K562 (cell line): ENCODE data around the gene UNKL. TPM values are rescaled to one million over a fixed set of nuclear protein-coding genes. Genes with fewer than 3 reads are reported as not detected.

Experiments used
- ATAC-seq: fragments of 200-7000 bp; cut with Tn5 transposase; 3 replicates; pipeline ENCODE4 v1.9.1; 2020; ENCODE audit warnings: moderate library complexity
- BruUV-seq: library from RNA; stranded (reverse); fragments of 400-500 nt; replicated peaks from 2 replicates; lab custom pipeline; 2021; lab: Mats Ljungman, UMichigan
- CTCF ChIA-PET: fragments of 300-600 bp; formaldehyde crosslinking; extraction: SDS; loops from one replicate; lab custom pipeline; 2021; ENCODE audit warnings: low intra/inter-chr PET ratio; lab: Yijun Ruan, JAX
- POLR2A ChIA-PET: fragments of 300-600, 350-650 bp; sonication (Branson Sonifier 250); formaldehyde crosslinking; extraction: SDS; loops from one replicate; lab custom pipeline; 2021; ENCODE audit warnings: antibody characterized with exemption, inconsistent platforms; lab: Yijun Ruan, JAX
- DNase-seq, 4 experiments: peaks; one replicate each; pipeline versions ENCODE4 v3.0.0 to v3.0.0-alpha.2; 2011 to 2018; ENCODE audit warnings: low spot score in 3 of 4, mixed read lengths in 3 of 4; ENCODE audit errors: extremely low read depth in 1 of 4
- FAIRE-seq: peaks from 2 replicates; lab custom pipeline; 2011; peaks lifted over from hg19 to GRCh38; lab: Jason Lieb, UNC
- H2AFZ ChIP-seq: 2 replicates; pipeline ENCODE4 v1.6.0; 2011; ENCODE audit warnings: low read depth, low read length, control low read depth, inconsistent platforms
- H3K27ac ChIP-seq: fragments of 200-600 bp; 3 replicates; pipeline ENCODE4 v1.8.0; 2011; ENCODE audit warnings: low read depth, mild to moderate bottlenecking, control low read depth, inconsistent platforms, low read length, moderate library complexity, mixed read lengths; ENCODE audit errors: extremely low read depth
- H3K27me3 ChIP-seq, 2 experiments: fragments of 300-600 bp in 1 of 2; 2 replicates in 1 of 2; 3 replicates in 1 of 2; pipeline versions ENCODE4 v1.6.0 to v1.8.0; 2011; ENCODE audit warnings: inconsistent platforms in 2 of 2, low read length in 2 of 2, mild to moderate bottlenecking in 1 of 2, mixed read lengths in 1 of 2, moderate library complexity in 1 of 2; ENCODE audit not compliant: control insufficient read depth in 2 of 2, insufficient read depth in 2 of 2
- H3K36me3 ChIP-seq: fragments of 300-600 bp; 3 replicates; pipeline ENCODE4 v1.8.0; 2011; ENCODE audit warnings: mild to moderate bottlenecking, low read length, inconsistent platforms; ENCODE audit not compliant: control insufficient read depth, insufficient read depth
- H3K4me1 ChIP-seq, 2 experiments: fragments of 200-600 bp in 1 of 2; replicated peaks in 1 of 2; 2 replicates in 1 of 2; 3 replicates in 1 of 2; pipeline versions ENCODE4 v1.5.1 to v1.8.0; 2011; ENCODE audit warnings: inconsistent platforms in 2 of 2, low read length in 2 of 2, mild to moderate bottlenecking in 1 of 2, mixed read lengths in 1 of 2, moderate library complexity in 1 of 2; ENCODE audit not compliant: control insufficient read depth in 2 of 2, insufficient read depth in 2 of 2
- H3K4me2 ChIP-seq: 2 replicates; pipeline ENCODE4 v1.6.1; 2011; ENCODE audit warnings: low read length, control low read depth, inconsistent platforms, mixed read lengths; ENCODE audit not compliant: insufficient read depth
- H3K4me3 ChIP-seq: fragments of 200-600 bp; sonication (generic), shearing (Covaris generic); 2 replicates; pipeline ENCODE4 v1.5.1; 2016; ENCODE audit warnings: control low read depth, inconsistent platforms
- H3K79me2 ChIP-seq: fragments of 200-600 bp; 3 replicates; pipeline ENCODE4 v1.8.0; 2011; ENCODE audit warnings: low read length, inconsistent platforms; ENCODE audit not compliant: control insufficient read depth, insufficient read depth
- H3K9ac ChIP-seq, 2 experiments: 2 replicates each; pipeline versions ENCODE4 v1.6.0 to v1.6.1; 2011; ENCODE audit warnings: low read depth in 2 of 2, low read length in 2 of 2, control low read depth in 1 of 2, inconsistent platforms in 1 of 2, mild to moderate bottlenecking in 1 of 2, mixed read lengths in 1 of 2; ENCODE audit not compliant: insufficient read depth in 1 of 2
- H3K9me1 ChIP-seq: one replicate; pipeline ENCODE4 v1.6.0; 2011; ENCODE audit warnings: inconsistent platforms, mild to moderate bottlenecking, low read length, moderate library complexity; ENCODE audit not compliant: control insufficient read depth, insufficient read depth
- H3K9me3 ChIP-seq: replicated peaks from 2 replicates; pipeline ENCODE4 v1.5.1; 2011; ENCODE audit warnings: low read depth, low read length, inconsistent platforms; ENCODE audit not compliant: control insufficient read depth, insufficient read depth
- H4K20me1 ChIP-seq: replicated peaks from 2 replicates; pipeline ENCODE4 v1.6.1; 2011; ENCODE audit warnings: low read length, inconsistent platforms, mixed read lengths; ENCODE audit not compliant: control insufficient read depth, insufficient read depth
- CREM ChIP-seq: IDR thresholded peaks from 2 replicates; pipeline ENCODE4 v1.6.1; 2014; ENCODE audit warnings: antibody characterized with exemption, low read depth
- CTBP1 ChIP-seq: fragments of 450-650 bp; IDR thresholded peaks from 2 replicates; pipeline ENCODE4 v1.6.1; 2016; ENCODE audit warnings: borderline replicate concordance
- DACH1 ChIP-seq: fragments of 450-650 bp; IDR thresholded peaks from 2 replicates; pipeline ENCODE4 v1.6.1; 2018; ENCODE audit not compliant: partially characterized antibody
- GABPA ChIP-seq: fragments of 200-800 bp; sonication (Bioruptor generic); conservative IDR thresholded peaks from 2 replicates; pipeline ENCODE4 v1.6.1; 2016; ENCODE audit warnings: low read depth, missing genetic modification characterization, missing compliant biosample characterization
- MTA2 ChIP-seq: fragments of 450-650 bp; IDR thresholded peaks from 2 replicates; pipeline ENCODE4 v1.6.1; 2016; ENCODE audit warnings: low read depth
- RBBP5 ChIP-seq: fragments of 200-600 bp; sonication (generic); IDR thresholded peaks from 2 replicates; pipeline ENCODE4 v1.6.1; 2012; ENCODE audit warnings: borderline replicate concordance, mild to moderate bottlenecking, low read length, control low read depth, inconsistent platforms; ENCODE audit not compliant: insufficient read depth, poor library complexity, severe bottlenecking
- SMAD1 ChIP-seq: fragments of 150-350 bp; IDR thresholded peaks from 2 replicates; pipeline ENCODE4 v1.6.1; 2014; ENCODE audit warnings: low read length, low read depth; ENCODE audit not compliant: partially characterized antibody
- TAF15 ChIP-seq: fragments of 200-400 bp; formaldehyde crosslinking; IDR thresholded peaks from 2 replicates; pipeline ENCODE4 v1.6.1; 2017; ENCODE audit warnings: mild to moderate bottlenecking, low read depth, low read length, moderate library complexity
- TFE3 ChIP-seq: fragments of 450-650 bp; formaldehyde crosslinking; IDR thresholded peaks from 2 replicates; pipeline ENCODE4 v1.4.0; 2020; ENCODE audit warnings: mild to moderate bottlenecking, mixed read lengths
- WGBS: fragments of 100-300 bp; shearing (Covaris generic); methylation state at CpG from one replicate; pipeline ENCODE4 v1.1.6; 2016; ENCODE audit warnings: low coverage, mixed read lengths; ENCODE audit not compliant: insufficient coverage; ENCODE audit errors: missing lambda C conversion rate; 5-methylcytosine and 5-hydroxymethylcytosine counted together
- in situ Hi-C: fragments of 300-500 bp; cut with MboI; formaldehyde crosslinking; loops from 4 replicates; pipeline ENCODE4 v1.15.0; 2018; ENCODE audit warnings: inconsistent platforms, mixed read lengths
- intact Hi-C: fragments of 100-400 bp; cut with micrococcal nuclease; formaldehyde crosslinking; loops from 2 replicates; pipeline ENCODE4 v1.14.2; 2022
- polyA plus RNA-seq, 8 experiments: library from polyadenylated mRNA; depleted of rRNA in 4 of 8; stranded (reverse) in 5 of 8; unstranded in 3 of 8; fragments of >200 nt; fragmentation: Nextera tagmentation in 2 of 8; fragmentation: Illumina TruSeq in 1 of 8; extraction: Ambion mirVana in 2 of 8; extraction: Trizol in 1 of 8; gene quantifications; 2 replicates each; pipeline versions ENCODE4 v1.2.1 to v1.2.3, GENCODE V29; 2011 to 2014; ENCODE audit warnings: inconsistent platforms in 1 of 8, missing spikeins in 1 of 8
- total RNA-seq, 7 experiments: library from RNA; depleted of rRNA in 6 of 7; stranded (reverse); fragments of >200 nt in 6 of 7; fragmentation: Illumina TruSeq in 2 of 7; extraction: Trizol in 2 of 7; gene quantifications; 2 replicates each; pipeline versions ENCODE4 v1.2.1 to v1.2.3, GENCODE V29; 2011 to 2021; ENCODE audit warnings: low replicate concordance in 1 of 7

Gene UNKL
- total and polyA plus RNA-seq, 9 of the 15 experiments (the other 6 are each of a cell fraction or from before 2014, with no cell fraction given) = 0.37 to 30.2 (median 5.1) TPM

- peak; percentile 30 for TF ChIP-seq GABPA (tag)
- TF ChIP-seq TAF15 = no peak
- TF ChIP-seq, all 486 proteins: peak for 11
Measured at GRCh38 chr16:1414532-1415260, at the start of gene UNKL (continued).

GRCh38 chr16:1461146-1461545 is 46.6 kb upstream of the UNKL start:
- no peak for TF ChIP-seq RBBP5
- TF ChIP-seq CTBP1 = no peak
- no peak for TF ChIP-seq CREM
- no peak for TF ChIP-seq DACH1
- TF ChIP-seq SMAD1 = no peak
- TF ChIP-seq MTA2 = no peak
- TF ChIP-seq TFE3 (CRISPR knock-in tag) = no peak
- no peak overlapping the region for H3K4me2 ChIP-seq
- POLR2A ChIA-PET = interaction anchor here (1.5 kb wide), 1 partner anchor 12 kb away, joined by 5 read pairs; no protein-coding TSS in a partner anchor
- H3K4me1 ChIP-seq = peaks cover 0 to 25% of the 10 kb centered on the region in 2 experiments; a peak in 2 of 5 replicates
- H3K79me2 ChIP-seq = peaks cover 3% of the 10 kb centered on the region; the same call in 1 of the 3 replicates
- in situ Hi-C loops = no loop called here
- no peak overlapping the region for H3K27ac ChIP-seq
- H4K20me1 ChIP-seq = 0 out of 2 replicates have a peak, but pooled peaks cover 5% of the 10 kb centered on the region
- intact Hi-C loops = no loop called here
- CTCF ChIA-PET = no interaction called here
- no peak for FAIRE-seq
- H3K36me3 ChIP-seq = peaks cover 50% of the 10 kb centered on the region; the same call in 2 of the 3 replicates
- H3K9ac ChIP-seq = no peak overlapping the region
- 96% methylated on average over 3 of the region's 24 CpGs for WGBS
- no TSS peak for BruUV-seq
- DNase-seq = no peak
- H2AFZ ChIP-seq = no peak overlapping the region
- ATAC-seq = no peak
- H3K4me3 ChIP-seq = no peak overlapping the region
- no peaks in the 10 kb centered on the region for H3K9me3 ChIP-seq
- no peaks in the 10 kb centered on the region for H3K27me3 ChIP-seq
- H3K9me1 ChIP-seq = peaks cover 2% of the 10 kb centered on the region
